ENCODE data around the gene SEL1L3.

DNA sequence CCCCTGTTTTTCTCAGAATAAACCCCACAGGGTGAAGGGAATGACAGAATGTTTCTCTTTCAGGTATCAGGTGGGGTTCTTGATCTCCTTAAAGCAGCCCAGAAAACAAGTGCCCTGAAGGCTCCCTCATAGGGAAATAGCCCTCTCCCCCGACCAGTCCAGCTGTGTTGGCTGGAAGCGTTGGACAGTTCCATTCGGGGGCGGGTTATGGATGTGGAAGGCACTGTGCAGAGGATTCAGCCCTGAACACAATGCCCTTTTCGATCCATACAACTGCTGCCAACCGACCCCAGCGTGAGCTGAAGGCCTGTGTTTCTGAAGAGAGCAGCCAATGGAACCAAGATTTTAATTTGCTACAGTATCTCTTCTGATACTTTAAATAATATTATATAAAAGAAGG lies 41.5 kb downstream of the SEL1L3 start:
- TF ChIP-seq, protein P1, sequence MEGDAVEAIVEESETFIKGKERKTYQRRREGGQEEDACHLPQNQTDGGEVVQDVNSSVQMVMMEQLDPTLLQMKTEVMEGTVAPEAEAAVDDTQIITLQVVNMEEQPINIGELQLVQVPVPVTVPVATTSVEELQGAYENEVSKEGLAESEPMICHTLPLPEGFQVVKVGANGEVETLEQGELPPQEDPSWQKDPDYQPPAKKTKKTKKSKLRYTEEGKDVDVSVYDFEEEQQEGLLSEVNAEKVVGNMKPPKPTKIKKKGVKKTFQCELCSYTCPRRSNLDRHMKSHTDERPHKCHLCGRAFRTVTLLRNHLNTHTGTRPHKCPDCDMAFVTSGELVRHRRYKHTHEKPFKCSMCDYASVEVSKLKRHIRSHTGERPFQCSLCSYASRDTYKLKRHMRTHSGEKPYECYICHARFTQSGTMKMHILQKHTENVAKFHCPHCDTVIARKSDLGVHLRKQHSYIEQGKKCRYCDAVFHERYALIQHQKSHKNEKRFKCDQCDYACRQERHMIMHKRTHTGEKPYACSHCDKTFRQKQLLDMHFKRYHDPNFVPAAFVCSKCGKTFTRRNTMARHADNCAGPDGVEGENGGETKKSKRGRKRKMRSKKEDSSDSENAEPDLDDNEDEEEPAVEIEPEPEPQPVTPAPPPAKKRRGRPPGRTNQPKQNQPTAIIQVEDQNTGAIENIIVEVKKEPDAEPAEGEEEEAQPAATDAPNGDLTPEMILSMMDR (conservative IDR thresholded peaks at IDR 0.05; ENCODE audit: low read depth, low read length), result no peak
- no peak for TF ChIP-seq EZH2 (IDR thresholded peaks at IDR 0.05; ENCODE audit: low read length, unreplicated experiment)

All from PC-3 (cell line).